ENCODE measurements around the gene TSPAN9.
A peak's percentile ranks its signal among the peaks of the same experiment; 100 is the strongest.

TSPAN9 gene, protein sequence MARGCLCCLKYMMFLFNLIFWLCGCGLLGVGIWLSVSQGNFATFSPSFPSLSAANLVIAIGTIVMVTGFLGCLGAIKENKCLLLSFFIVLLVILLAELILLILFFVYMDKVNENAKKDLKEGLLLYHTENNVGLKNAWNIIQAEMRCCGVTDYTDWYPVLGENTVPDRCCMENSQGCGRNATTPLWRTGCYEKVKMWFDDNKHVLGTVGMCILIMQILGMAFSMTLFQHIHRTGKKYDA

DNA sequence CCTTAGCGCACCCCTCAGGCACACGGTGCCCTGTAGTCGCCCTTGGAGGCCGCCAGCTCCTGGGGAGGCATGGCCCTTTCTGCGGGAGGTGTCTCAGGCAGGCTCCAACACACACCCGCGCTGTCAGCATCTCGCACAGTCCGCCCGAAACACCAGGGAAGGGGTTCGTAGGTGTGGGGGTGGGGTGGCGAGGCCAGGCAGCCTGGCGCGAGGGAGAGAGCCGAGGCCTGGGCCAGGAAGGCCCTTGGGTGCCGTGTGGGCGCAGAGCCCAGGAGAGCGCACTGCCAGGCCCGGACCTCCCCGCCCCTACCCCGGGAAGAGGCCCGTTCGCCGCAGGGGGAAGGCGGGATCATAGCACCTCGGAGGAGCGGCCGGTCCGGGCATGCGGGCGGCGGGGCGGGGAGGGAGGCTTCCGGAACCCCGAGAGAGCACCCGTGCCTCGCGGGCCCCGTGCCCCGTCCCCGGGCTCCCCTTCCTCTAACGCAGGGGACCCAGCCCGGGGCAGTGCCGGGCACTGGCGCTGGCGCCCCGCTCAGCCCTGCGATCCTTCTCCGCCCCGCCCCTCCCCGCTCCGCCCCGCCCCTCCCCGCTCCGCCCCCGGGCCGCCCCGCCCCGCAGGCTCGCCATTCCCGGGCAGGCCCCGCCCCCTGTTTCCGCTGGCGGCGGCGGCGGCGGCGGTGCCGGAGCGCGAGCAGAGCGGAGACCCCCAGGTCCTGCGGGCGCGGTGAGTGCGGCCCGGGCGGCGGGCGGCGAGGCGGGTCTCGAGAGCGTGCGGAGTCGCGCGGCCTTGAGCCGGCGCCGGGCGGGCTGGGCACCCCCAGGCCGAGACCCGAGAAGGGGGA, at the start of gene TSPAN9:
TSS of gene TSPAN9 (plus strand) at position 650 of the 842 bp plus-strand sequence. CDS start 123,815 bp downstream, outside the sequence.
- DNase-seq: peak; percentile 89
- H3K4me3 Mint-ChIP-seq: peak within 1 kb of the TSS; percentile 82
- peaks cover 2% of the 10 kb centered on the region for H3K36me3 Mint-ChIP-seq (ENCODE audit: low read depth)
- TF ChIP-seq, protein P1, sequence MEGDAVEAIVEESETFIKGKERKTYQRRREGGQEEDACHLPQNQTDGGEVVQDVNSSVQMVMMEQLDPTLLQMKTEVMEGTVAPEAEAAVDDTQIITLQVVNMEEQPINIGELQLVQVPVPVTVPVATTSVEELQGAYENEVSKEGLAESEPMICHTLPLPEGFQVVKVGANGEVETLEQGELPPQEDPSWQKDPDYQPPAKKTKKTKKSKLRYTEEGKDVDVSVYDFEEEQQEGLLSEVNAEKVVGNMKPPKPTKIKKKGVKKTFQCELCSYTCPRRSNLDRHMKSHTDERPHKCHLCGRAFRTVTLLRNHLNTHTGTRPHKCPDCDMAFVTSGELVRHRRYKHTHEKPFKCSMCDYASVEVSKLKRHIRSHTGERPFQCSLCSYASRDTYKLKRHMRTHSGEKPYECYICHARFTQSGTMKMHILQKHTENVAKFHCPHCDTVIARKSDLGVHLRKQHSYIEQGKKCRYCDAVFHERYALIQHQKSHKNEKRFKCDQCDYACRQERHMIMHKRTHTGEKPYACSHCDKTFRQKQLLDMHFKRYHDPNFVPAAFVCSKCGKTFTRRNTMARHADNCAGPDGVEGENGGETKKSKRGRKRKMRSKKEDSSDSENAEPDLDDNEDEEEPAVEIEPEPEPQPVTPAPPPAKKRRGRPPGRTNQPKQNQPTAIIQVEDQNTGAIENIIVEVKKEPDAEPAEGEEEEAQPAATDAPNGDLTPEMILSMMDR (IDR thresholded peaks at IDR 0.05): no peak
- no peak within 1 kb of the TSS for H3K27ac Mint-ChIP-seq
- H3K9me3 Mint-ChIP-seq: peaks cover under 1% of the 10 kb centered on the region
- peaks cover 28% of the 10 kb centered on the region for H3K4me1 Mint-ChIP-seq
- peaks cover 14% of the 10 kb centered on the region for H3K27me3 Mint-ChIP-seq (ENCODE audit: low read depth, poor library complexity)

DNA sequence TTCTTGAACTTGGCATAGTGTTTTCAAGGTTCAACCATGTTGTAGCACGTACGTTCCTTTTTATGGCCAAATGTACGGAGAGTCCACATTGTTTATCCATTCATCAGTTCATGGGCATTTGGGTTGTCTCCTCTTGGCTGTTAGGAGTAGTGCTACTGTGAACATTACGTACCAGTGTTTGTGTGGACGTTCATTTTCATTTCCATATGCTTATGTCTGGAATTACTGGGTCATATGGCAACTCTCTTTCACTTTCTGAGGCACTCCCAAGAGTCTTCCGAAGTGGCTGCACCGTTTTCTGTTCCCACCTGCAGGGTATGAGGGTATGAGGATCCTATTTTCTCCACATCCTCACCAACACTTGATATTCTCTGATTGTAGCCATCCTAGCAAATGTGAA, 49.1 kb upstream of the TSPAN9 start:
- peaks cover under 1% of the 10 kb centered on the region for H3K9me3 Mint-ChIP-seq
- no peak for DNase-seq
- peaks cover 8% of the 10 kb centered on the region for H3K27me3 Mint-ChIP-seq (ENCODE audit: low read depth, poor library complexity)
- H3K36me3 Mint-ChIP-seq (ENCODE audit: low read depth): peaks cover 46% of the 10 kb centered on the region
- TF ChIP-seq, protein P1 (IDR thresholded peaks at IDR 0.05): no peak
- no peak overlapping the region for H3K4me3 Mint-ChIP-seq
- H3K27ac Mint-ChIP-seq: peak overlapping the region; percentile 48
- peaks cover 55% of the 10 kb centered on the region for H3K4me1 Mint-ChIP-seq

DNA sequence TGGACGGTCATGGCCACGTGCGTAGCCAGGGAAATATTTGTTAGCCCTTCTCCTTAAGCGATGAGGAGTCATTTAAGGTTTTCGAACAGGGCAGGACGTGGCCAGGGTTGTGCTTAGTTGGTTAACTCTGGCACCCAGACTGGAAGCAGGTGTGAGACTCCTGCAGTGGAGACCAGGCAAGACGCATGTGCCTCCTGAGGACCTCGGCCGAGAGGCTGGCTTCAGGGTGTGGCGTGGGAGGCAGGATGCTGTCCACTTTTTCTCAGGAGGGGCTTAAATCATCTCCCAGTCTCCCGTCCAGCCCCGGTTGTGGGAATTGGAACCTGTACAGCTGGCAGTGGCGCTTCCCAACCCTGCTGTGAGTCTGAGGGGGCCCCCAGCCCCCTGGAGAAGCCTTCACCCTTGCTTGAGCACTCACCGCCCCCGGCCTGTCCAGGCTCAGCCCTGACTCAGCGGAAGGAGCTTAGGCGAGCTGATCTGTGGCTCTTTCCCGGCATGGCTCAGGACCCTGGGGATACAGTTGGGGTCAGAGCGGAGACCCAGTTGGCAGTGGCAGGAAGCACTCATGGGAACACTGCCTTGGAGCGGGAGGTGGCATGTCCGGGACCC, 46.3 kb upstream of the TSPAN9 start:
- H3K9me3 Mint-ChIP-seq: no peaks in the 10 kb centered on the region
- H3K4me3 Mint-ChIP-seq: no peak overlapping the region
- H3K27ac Mint-ChIP-seq: peak overlapping the region; percentile 68
- TF ChIP-seq, protein P1 (IDR thresholded peaks at IDR 0.05): no peak
- H3K4me1 Mint-ChIP-seq: peaks cover 66% of the 10 kb centered on the region
- H3K36me3 Mint-ChIP-seq (ENCODE audit: low read depth): peaks cover 19% of the 10 kb centered on the region
- DNase-seq: peak; percentile 18
- H3K27me3 Mint-ChIP-seq (ENCODE audit: low read depth, poor library complexity): peaks cover 8% of the 10 kb centered on the region

GRCh38 chr12:3032161-3032560, 45.0 kb upstream of the TSPAN9 start:
- Mint-ChIP-seq H3K27me3 (ENCODE audit: low read depth, poor library complexity) (peaks cover 8% of the 10 kb centered on the region), H3K27ac (no peak overlapping the region), H3K9me3 (no peaks in the 10 kb centered on the region), H3K36me3 (ENCODE audit: low read depth) (peaks cover 8% of the 10 kb centered on the region), H3K4me1 (peaks cover 61% of the 10 kb centered on the region), H3K4me3 (no peak overlapping the region)
- TF ChIP-seq, protein P1 (IDR thresholded peaks at IDR 0.05): no peak
- DNase-seq: no peak

- TF ChIP-seq, protein P1 (IDR thresholded peaks at IDR 0.05): no peak
- H3K4me3 Mint-ChIP-seq: no peak overlapping the region
- peaks cover 8% of the 10 kb centered on the region for H3K36me3 Mint-ChIP-seq (ENCODE audit: low read depth)
- peak; percentile 45 for DNase-seq
- H3K27ac Mint-ChIP-seq: peak overlapping the region; percentile 80
- no peaks in the 10 kb centered on the region for H3K9me3 Mint-ChIP-seq
- peaks cover 54% of the 10 kb centered on the region for H3K4me1 Mint-ChIP-seq
- H3K27me3 Mint-ChIP-seq (ENCODE audit: low read depth, poor library complexity): peaks cover 8% of the 10 kb centered on the region
Observed at GRCh38 chr12:3032770-3033538, 44.2 kb upstream of the TSPAN9 start.
